CD4-positive, alpha-beta T cell (primary cell): ENCODE data around the gene ACD. TPM values are rescaled to one million over a fixed set of nuclear protein-coding genes. Genes with fewer than 3 reads are reported as not detected.

Experiments used
- ATAC-seq: fragments of 200-7000 bp; cut with Tn5 transposase; one replicate; pipeline ENCODE4 v1.10.0; 2022; ENCODE audit warnings: mild to moderate bottlenecking; ENCODE audit not compliant: poor library complexity
- CTCF ChIA-PET: fragments of 350-600 bp; sonication (Branson Sonifier 250); formaldehyde crosslinking; loops from one replicate; lab custom pipeline; 2021; ENCODE audit warnings: antibody characterized with exemption, inconsistent platforms; lab: Charles Lee
- POLR2A ChIA-PET: fragments of 350-600 bp; sonication (Branson Sonifier 250); formaldehyde crosslinking; loops from one replicate; lab custom pipeline; 2021; ENCODE audit warnings: antibody characterized with exemption, inconsistent platforms; lab: Charles Lee
- DNase-seq, 14 experiments: peaks; one replicate each; pipeline ENCODE4 v3.0.0-alpha.2; 2013 to 2020; ENCODE audit warnings: mixed read lengths in 2 of 14
- H3K27ac ChIP-seq, 2 donors: one replicate each; pipeline versions ENCODE4 v1.5.1 to v1.7.0; 2013; ENCODE audit warnings: low read length in 2 of 2, low read depth in 1 of 2, mild to moderate bottlenecking in 1 of 2
- H3K27me3 ChIP-seq, 2 experiments: 1 replicate in 1 of 2; 2 replicates in 1 of 2; pipeline versions ENCODE4 v1.6.1 to v1.7.0; 2013; ENCODE audit warnings: low read length in 2 of 2, control low read depth in 1 of 2, mild to moderate bottlenecking in 1 of 2, moderate library complexity in 1 of 2; ENCODE audit not compliant: insufficient read depth in 2 of 2, control insufficient read depth in 1 of 2
- H3K36me3 ChIP-seq: one replicate; pipeline ENCODE4 v1.6.1; 2013; ENCODE audit warnings: low read length, control low read depth; ENCODE audit not compliant: insufficient read depth
- H3K4me1 ChIP-seq: one replicate; pipeline ENCODE4 v1.6.1; 2013; ENCODE audit warnings: low read length, control low read depth; ENCODE audit not compliant: insufficient read depth
- H3K4me3 ChIP-seq: one replicate; pipeline ENCODE4 v1.5.1; 2013; ENCODE audit warnings: mild to moderate bottlenecking, low read length, moderate library complexity
- H3K9me3 ChIP-seq, 2 experiments: 1 replicate in 1 of 2; 2 replicates in 1 of 2; pipeline versions ENCODE4 v1.6.1 to v1.7.0; 2013; ENCODE audit warnings: low read length in 2 of 2, mild to moderate bottlenecking in 2 of 2, control low read depth in 1 of 2, moderate library complexity in 1 of 2; ENCODE audit not compliant: control insufficient read depth in 1 of 2, insufficient read depth in 1 of 2
- H3K27ac Mint-ChIP-seq: one replicate; pipeline ENCODE4 v1.8.0; 2020; ENCODE audit warnings: mixed read lengths
- H3K27me3 Mint-ChIP-seq: one replicate; pipeline ENCODE4 v1.8.0; 2021; ENCODE audit warnings: mixed read lengths
- H3K36me3 Mint-ChIP-seq: one replicate; pipeline ENCODE4 v1.8.0; 2021; ENCODE audit warnings: low read depth, mixed read lengths
- H3K4me1 Mint-ChIP-seq: one replicate; pipeline ENCODE4 v1.8.0; 2021; ENCODE audit warnings: low read depth, mixed read lengths
- H3K4me3 Mint-ChIP-seq: one replicate; pipeline ENCODE4 v1.8.0; 2020; ENCODE audit warnings: mild to moderate bottlenecking, mixed read lengths
- H3K9me3 Mint-ChIP-seq: one replicate; pipeline ENCODE4 v1.8.0; 2020; ENCODE audit warnings: mixed read lengths
- intact Hi-C, 2 experiments: fragments of 100-400 bp; cut with DNase I in 1 of 2; cut with micrococcal nuclease in 1 of 2; formaldehyde crosslinking; loops; one replicate each; pipeline versions ENCODE4 v1.15.1 to v1.9.0; 2023 to 2025; cut with DNase I, micrococcal nuclease
- total RNA-seq, 174 experiments: library from RNA in 2 of 174; stranded (reverse) in 2 of 174; gene quantifications; one replicate each; pipeline ENCODE4 v1.2.3 and lab custom pipeline; 2021 to 2026
- TF ChIP-seq, protein P1 (sequence below): fragments of 200-600 bp; IDR thresholded peaks from one replicate; pipeline ENCODE4 v1.8.0; 2022; ENCODE audit warnings: antibody characterized with exemption, mild to moderate bottlenecking

ACD gene
- total RNA-seq, 2 experiments from 2014 or later = 21.6 to 26.0 TPM

DNA sequence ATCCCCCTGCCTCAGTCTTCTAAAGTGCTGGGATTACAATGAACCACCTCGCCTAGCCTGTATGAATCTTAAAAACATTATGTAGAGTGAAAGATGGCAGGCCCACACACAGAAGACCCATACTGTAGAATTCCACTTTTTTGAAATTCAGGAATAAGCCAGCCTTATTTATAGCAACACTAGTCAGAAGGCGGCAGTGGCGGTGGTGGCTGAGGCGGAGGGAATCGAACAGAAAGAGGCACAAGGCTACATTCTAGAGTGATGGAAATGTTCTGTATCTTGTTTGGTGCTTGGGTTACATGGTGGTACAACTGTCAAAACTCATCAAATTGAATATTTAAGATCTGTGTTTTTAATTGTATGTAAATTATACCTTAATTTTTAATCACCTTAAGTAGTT lies 47.7 kb upstream of the ACD start:
- no peak overlapping the region for H3K4me3 ChIP-seq
- Mint-ChIP-seq H3K27ac (no peak overlapping the region), H3K4me3 (no peak overlapping the region), H3K27me3 (no peaks in the 10 kb centered on the region), H3K9me3 (no peaks in the 10 kb centered on the region), H3K4me1 (peaks cover 27% of the 10 kb centered on the region), H3K36me3 (peaks cover 9% of the 10 kb centered on the region)
- H3K27me3 ChIP-seq = no peaks in the 10 kb centered on the region
- POLR2A ChIA-PET = no interaction called here
- TF ChIP-seq, protein P1, sequence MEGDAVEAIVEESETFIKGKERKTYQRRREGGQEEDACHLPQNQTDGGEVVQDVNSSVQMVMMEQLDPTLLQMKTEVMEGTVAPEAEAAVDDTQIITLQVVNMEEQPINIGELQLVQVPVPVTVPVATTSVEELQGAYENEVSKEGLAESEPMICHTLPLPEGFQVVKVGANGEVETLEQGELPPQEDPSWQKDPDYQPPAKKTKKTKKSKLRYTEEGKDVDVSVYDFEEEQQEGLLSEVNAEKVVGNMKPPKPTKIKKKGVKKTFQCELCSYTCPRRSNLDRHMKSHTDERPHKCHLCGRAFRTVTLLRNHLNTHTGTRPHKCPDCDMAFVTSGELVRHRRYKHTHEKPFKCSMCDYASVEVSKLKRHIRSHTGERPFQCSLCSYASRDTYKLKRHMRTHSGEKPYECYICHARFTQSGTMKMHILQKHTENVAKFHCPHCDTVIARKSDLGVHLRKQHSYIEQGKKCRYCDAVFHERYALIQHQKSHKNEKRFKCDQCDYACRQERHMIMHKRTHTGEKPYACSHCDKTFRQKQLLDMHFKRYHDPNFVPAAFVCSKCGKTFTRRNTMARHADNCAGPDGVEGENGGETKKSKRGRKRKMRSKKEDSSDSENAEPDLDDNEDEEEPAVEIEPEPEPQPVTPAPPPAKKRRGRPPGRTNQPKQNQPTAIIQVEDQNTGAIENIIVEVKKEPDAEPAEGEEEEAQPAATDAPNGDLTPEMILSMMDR = no peak
- no peak for DNase-seq
- H3K27ac ChIP-seq = no peak overlapping the region
- intact Hi-C loops = no loop called here
- CTCF ChIA-PET = no interaction called here
- ATAC-seq = no peak
- H3K4me1 ChIP-seq = peaks cover 10% of the 10 kb centered on the region
- H3K9me3 ChIP-seq = no peaks in the 10 kb centered on the region
- no peaks in the 10 kb centered on the region for H3K36me3 ChIP-seq

- H3K36me3 Mint-ChIP-seq = peaks cover 9% of the 10 kb centered on the region
- no peak overlapping the region for H3K27ac Mint-ChIP-seq
- ChIA-PET POLR2A (interaction anchor here (1.2 kb wide), 1 partner anchor 12 kb away, joined by 3 read pairs; the partner anchor contains the start of gene GFOD2), CTCF (no interaction called here)
- Histone ChIP-seq H3K27ac (no peak overlapping the region), H3K27me3 (no peaks in the 10 kb centered on the region), H3K4me3 (no peak overlapping the region), H3K9me3 (no peaks in the 10 kb centered on the region), H3K4me1 (peaks cover 12% of the 10 kb centered on the region), H3K36me3 (no peaks in the 10 kb centered on the region)
- DNase-seq (no peak), ATAC-seq (no peak)
- H3K4me3 Mint-ChIP-seq = no peak overlapping the region
- no peaks in the 10 kb centered on the region for H3K27me3 Mint-ChIP-seq
- intact Hi-C loops = no loop called here
- TF ChIP-seq, protein P1 = no peak
- no peaks in the 10 kb centered on the region for H3K9me3 Mint-ChIP-seq
- H3K4me1 Mint-ChIP-seq = peaks cover 28% of the 10 kb centered on the region
Measured at GRCh38 chr16:67707210-67707609, 47.1 kb upstream of the ACD start.

DNA sequence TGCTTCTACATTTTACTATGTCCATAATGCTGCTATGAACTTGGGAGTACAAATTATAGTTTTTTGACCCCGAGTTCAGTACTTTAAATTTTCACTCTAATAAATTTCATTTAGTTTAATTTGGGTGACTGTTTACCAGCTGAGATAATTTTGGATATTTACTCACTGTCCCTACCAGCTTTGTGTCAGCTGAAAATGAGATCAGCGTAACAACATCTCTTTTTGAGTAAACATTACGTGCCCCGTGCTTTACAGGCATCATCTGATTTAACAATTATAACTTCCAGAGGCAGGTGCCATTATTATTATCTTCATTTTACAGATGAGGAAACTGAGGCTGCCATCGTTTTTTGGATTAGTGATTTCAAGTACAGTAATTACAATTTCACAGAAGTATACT lies 44.0 kb upstream of the ACD start:
- ChIA-PET POLR2A (no interaction called here), CTCF (no interaction called here)
- no peak for ATAC-seq

More for the DNA sequence above, 44.0 kb upstream of the ACD start:
- H3K36me3 Mint-ChIP-seq = no peaks in the 10 kb centered on the region
- Histone ChIP-seq H3K4me1 (peaks cover 12% of the 10 kb centered on the region), H3K27ac (no peak overlapping the region), H3K27me3 (no peaks in the 10 kb centered on the region), H3K9me3 (peaks cover 0 to 9% of the 10 kb centered on the region in 2 experiments), H3K4me3 (no peak overlapping the region), H3K36me3 (no peaks in the 10 kb centered on the region)
- no peaks in the 10 kb centered on the region for H3K9me3 Mint-ChIP-seq
- intact Hi-C loops = no loop called here
- TF ChIP-seq, protein P1 = no peak
- H3K4me1 Mint-ChIP-seq = peaks cover 33% of the 10 kb centered on the region
- no peaks in the 10 kb centered on the region for H3K27me3 Mint-ChIP-seq
- H3K27ac Mint-ChIP-seq = peak overlapping the region; percentile 80
- H3K4me3 Mint-ChIP-seq = no peak overlapping the region
- no peak for DNase-seq
